Measurements from ENCODE around the gene MZF1.

The MZF1 gene

GRCh38 chr19:58555920-58556621 lies 17.1 kb downstream of the MZF1 start:
- DNase-seq (ENCODE audit: low read depth): no peak

GRCh38 chr19:58555369-58555885 lies 17.7 kb downstream of the MZF1 start:
- no peak for DNase-seq (ENCODE audit: low read depth)

- peak; percentile 67 for DNase-seq (ENCODE audit: low read depth)
These were observed 18.4 kb downstream of the MZF1 start, which contains the start of gene CHMP2A for GRCh38 chr19:58554494-58555368. TSS of gene CHMP2A (minus strand) at chr19:58555105. CDS start at chr19:58554212, 893 bp downstream.

- no peak for DNase-seq (ENCODE audit: low read depth)
These were observed 19.2 kb downstream of the MZF1 start for GRCh38 chr19:58553799-58554493.

- no peak for DNase-seq (ENCODE audit: low read depth)
These were observed 20.5 kb downstream of the MZF1 start for GRCh38 chr19:58552655-58553054.

- no peak for DNase-seq (ENCODE audit: low read depth)
These were observed 21.3 kb downstream of the MZF1 start for GRCh38 chr19:58551577-58552471.

- DNase-seq (ENCODE audit: low read depth): no peak
These were observed 22.0 kb downstream of the MZF1 start for GRCh38 chr19:58551123-58551497.

- no peak for DNase-seq (ENCODE audit: low read depth)
These were observed 22.6 kb downstream of the MZF1 start for GRCh38 chr19:58550362-58551122.

GRCh38 chr19:58549664-58550361 lies 23.3 kb downstream of the MZF1 start:
- no peak for DNase-seq (ENCODE audit: low read depth)

- no peak for DNase-seq (ENCODE audit: low read depth)
These were observed 24.1 kb downstream of the MZF1 start for GRCh38 chr19:58548859-58549663.

GRCh38 chr19:58547323-58548312 lies 25.5 kb downstream of the MZF1 start:
- no peak for DNase-seq (ENCODE audit: low read depth)

- DNase-seq (ENCODE audit: low read depth): no peak
These were observed 27.1 kb downstream of the MZF1 start for GRCh38 chr19:58546019-58546530.

GRCh38 chr19:58545286-58546018 lies 27.7 kb downstream of the MZF1 start:
- no peak for DNase-seq (ENCODE audit: low read depth)

- DNase-seq (ENCODE audit: low read depth): no peak
These were observed 28.4 kb downstream of the MZF1 start for GRCh38 chr19:58544591-58545285.

- DNase-seq (ENCODE audit: low read depth): peak; percentile 95
These were observed 29.1 kb downstream of the MZF1 start, which contains the start of gene TRIM28 for GRCh38 chr19:58543826-58544590. TSS of gene TRIM28 (plus strand) at chr19:58544064. CDS start at chr19:58544758, 694 bp downstream.
